Uterus (tissue), 2 donors: ENCODE measurements around the gene CHST8.

Experiments used
- POLR2A ChIP-seq, 2 donors: fragments of 450-650 bp; IDR thresholded peaks; one replicate each; pipeline ENCODE4 v1.6.1; 2016; ENCODE audit warnings: antibody characterized with exemption in 2 of 2, mild to moderate bottlenecking in 1 of 2, moderate library complexity in 1 of 2
- TF ChIP-seq, protein P1 (sequence below), 4 experiments: fragments of 200-600 bp in 2 of 4; fragments of 450-650 bp in 2 of 4; sonication (generic) in 2 of 4; IDR thresholded peaks; one replicate each; pipeline ENCODE4 v1.5.1; 2016 to 2019; ENCODE audit warnings: antibody characterized with exemption in 4 of 4, mild to moderate bottlenecking in 2 of 4, moderate library complexity in 1 of 4

DNA sequence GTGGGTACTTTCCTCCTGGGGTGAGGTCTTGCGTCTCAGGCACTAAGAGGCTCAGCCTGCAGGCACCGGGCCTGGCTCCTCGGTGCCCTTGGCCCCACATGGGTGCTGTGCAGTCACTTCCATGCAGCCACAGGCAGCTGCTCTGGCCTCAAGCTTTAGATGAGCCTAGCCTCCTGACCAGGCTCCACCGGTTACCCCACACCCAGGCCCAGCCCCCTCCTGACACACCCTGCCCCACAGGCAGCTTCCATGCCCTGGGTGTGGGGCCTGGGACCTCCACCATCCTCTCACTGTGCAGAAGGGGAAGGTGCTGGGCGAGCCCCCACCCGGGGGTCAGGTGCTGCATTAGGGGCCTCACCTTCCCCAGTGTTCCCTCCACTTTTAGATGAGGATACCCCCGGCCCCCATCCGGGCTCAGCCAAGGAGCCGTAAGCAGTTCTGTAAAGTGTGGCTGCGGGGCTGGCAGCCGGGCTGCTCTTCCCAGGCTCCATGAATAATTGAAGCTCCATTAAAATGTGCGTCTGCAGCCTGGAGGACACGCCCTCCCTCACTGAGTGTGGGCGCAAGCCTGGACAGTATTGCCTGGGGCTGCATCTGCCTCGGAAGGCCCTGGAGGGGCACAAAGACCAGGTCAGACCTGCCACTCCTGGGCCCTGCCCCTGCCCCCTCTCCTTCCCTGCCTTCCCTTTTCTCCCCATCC lies 102.4 kb downstream of the CHST8 start:
- TF ChIP-seq, protein P1, sequence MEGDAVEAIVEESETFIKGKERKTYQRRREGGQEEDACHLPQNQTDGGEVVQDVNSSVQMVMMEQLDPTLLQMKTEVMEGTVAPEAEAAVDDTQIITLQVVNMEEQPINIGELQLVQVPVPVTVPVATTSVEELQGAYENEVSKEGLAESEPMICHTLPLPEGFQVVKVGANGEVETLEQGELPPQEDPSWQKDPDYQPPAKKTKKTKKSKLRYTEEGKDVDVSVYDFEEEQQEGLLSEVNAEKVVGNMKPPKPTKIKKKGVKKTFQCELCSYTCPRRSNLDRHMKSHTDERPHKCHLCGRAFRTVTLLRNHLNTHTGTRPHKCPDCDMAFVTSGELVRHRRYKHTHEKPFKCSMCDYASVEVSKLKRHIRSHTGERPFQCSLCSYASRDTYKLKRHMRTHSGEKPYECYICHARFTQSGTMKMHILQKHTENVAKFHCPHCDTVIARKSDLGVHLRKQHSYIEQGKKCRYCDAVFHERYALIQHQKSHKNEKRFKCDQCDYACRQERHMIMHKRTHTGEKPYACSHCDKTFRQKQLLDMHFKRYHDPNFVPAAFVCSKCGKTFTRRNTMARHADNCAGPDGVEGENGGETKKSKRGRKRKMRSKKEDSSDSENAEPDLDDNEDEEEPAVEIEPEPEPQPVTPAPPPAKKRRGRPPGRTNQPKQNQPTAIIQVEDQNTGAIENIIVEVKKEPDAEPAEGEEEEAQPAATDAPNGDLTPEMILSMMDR (IDR thresholded peaks at IDR 0.05), result no peak
- no peak for TF ChIP-seq POLR2A (IDR thresholded peaks at IDR 0.05)
